ENCODE data around the gene JAK1. TPM values are rescaled to one million over a fixed set of nuclear protein-coding genes. Genes with fewer than 3 reads are reported as not detected.
A peak's percentile ranks its signal among the peaks of the same experiment; 100 is the strongest.

Gene JAK1
- total and polyA plus RNA-seq, 8 donors = 15.5 to 89.8 (median 50.7) TPM

DNA sequence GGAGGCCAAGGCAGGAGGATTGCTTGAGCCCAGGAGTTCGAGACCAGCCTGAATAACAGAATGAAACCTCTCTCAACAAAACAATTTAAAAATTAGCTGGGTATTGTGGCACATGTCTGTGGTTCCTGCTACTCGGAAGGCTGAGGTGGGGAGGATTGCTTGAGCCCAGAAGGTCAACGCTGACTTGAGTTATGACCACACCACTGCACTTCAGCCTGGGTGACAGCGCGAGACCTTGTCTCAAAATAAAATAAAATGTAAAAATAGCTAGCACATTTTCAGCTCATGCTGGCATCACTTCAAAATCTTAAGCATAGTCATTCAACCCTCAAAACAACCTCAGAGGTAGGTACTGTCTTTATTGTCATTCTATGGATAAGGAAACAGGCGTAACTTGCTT lies 6.4 kb downstream of the JAK1 start:
- Histone ChIP-seq H3K27me3 (no peaks in the 10 kb centered on the region), H3K9me3 (no peaks in the 10 kb centered on the region), H3K27ac (no peak overlapping the region), H3K36me3 (no peaks in the 10 kb centered on the region), H3K4me1 (peaks cover 14 to 47% (median 21%) of the 10 kb centered on the region in 3 donors), H3K4me3 (no peak overlapping the region)
- 90 to 94% methylated on average over 6 of the region's 6 CpGs for WGBS, 2 donors
- no peak for DNase-seq
- FAIRE-seq = no peak
- no peak for ATAC-seq
- intact Hi-C loops (cut with DNase I) = no loop called here
- TF ChIP-seq, protein P1, sequence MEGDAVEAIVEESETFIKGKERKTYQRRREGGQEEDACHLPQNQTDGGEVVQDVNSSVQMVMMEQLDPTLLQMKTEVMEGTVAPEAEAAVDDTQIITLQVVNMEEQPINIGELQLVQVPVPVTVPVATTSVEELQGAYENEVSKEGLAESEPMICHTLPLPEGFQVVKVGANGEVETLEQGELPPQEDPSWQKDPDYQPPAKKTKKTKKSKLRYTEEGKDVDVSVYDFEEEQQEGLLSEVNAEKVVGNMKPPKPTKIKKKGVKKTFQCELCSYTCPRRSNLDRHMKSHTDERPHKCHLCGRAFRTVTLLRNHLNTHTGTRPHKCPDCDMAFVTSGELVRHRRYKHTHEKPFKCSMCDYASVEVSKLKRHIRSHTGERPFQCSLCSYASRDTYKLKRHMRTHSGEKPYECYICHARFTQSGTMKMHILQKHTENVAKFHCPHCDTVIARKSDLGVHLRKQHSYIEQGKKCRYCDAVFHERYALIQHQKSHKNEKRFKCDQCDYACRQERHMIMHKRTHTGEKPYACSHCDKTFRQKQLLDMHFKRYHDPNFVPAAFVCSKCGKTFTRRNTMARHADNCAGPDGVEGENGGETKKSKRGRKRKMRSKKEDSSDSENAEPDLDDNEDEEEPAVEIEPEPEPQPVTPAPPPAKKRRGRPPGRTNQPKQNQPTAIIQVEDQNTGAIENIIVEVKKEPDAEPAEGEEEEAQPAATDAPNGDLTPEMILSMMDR (IDR thresholded peaks at IDR 0.05) = no peak

DNA sequence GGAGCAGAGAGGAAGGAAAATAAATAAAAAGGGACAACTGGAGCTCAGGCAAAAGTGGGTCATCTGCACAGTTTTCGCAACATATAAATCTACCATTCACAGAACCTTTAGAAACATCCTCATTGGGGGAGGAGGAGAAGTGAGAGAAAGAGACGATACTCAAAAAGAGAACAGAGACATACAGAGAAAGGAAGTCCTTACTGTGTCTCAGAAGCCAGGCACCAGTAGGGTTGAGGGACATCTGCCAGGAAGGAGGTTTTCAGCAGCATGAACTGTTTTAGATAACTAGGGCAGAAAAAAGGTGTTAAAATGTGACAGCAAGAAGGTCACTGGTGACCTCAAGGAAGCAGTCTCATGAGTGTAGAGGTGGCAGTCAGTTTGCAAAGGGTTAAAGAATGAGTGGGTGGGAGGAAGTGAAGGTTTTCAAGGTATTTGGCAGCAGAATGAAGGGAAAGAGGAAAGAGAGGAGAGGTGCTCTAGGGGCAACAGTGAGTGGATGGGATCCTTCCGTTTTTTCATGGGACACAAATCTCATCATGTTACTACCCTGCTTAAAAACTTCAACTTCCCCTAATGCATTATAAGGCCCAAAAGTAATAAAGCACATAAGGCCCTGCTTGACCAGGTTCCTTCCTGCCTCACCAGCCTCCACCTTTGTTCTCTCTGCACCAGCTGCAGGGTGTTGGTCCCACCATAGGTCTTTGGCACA lies 9.5 kb downstream of the JAK1 start:
- no peaks in the 10 kb centered on the region for H3K36me3 ChIP-seq
- 76 to 84% methylated on average over 3 of the region's 3 CpGs for WGBS, 2 donors
- no peaks in the 10 kb centered on the region for H3K27me3 ChIP-seq
- intact Hi-C loops (cut with DNase I) = no loop called here
- ATAC-seq (peak in 2 of 4 donors; percentile 6 to 47), DNase-seq (no peak), FAIRE-seq (no peak)
- H3K9me3 ChIP-seq = no peaks in the 10 kb centered on the region
- H3K4me1 ChIP-seq = peaks cover 9 to 57% (median 18%) of the 10 kb centered on the region in 3 donors
- H3K27ac ChIP-seq = no peak overlapping the region
- H3K4me3 ChIP-seq = no peak overlapping the region
- TF ChIP-seq, protein P1 (IDR thresholded peaks at IDR 0.05) = no peak

DNA sequence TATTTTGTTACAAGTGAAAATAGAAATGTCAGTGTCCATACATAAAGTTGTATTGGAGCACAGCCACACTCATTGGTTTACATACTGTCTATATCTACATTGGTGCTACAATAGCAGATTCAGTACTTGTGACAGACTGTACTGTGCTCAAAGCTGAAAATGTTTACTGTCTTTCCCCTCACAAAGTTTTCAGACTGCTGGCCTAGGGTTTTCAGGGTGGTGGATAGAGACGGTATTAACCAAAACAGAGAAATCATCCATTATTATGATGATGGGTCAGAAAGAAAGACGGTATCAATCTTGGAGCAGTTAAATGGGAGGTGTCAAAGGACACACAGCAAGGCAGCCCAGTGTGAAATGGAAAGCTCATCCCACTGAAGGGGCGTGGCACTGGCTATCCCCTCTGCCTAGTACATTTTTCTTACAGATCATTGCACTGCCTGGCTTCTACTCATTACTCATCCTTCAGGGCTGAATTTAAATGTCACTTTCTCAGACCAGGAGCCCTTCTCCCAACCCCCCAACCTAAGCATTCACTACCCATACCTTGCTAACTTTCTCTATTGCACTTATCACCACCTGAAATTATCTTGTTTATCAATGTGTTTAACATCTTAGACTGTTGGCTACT lies 10.2 kb downstream of the JAK1 start:
- H3K9me3 ChIP-seq = no peaks in the 10 kb centered on the region
- no peaks in the 10 kb centered on the region for H3K27me3 ChIP-seq
- H3K4me1 ChIP-seq = peaks cover 9 to 55% (median 21%) of the 10 kb centered on the region in 3 donors
- intact Hi-C loops (cut with DNase I) = no loop called here
- FAIRE-seq (no peak), ATAC-seq (peak in 1 of 4 donors; percentile 43), DNase-seq (no peak)
- WGBS, 2 donors = 68 to 81% methylated on average over 3 of the region's 3 CpGs
- H3K27ac ChIP-seq = no peak overlapping the region
- no peaks in the 10 kb centered on the region for H3K36me3 ChIP-seq
- TF ChIP-seq, protein P1 (IDR thresholded peaks at IDR 0.05) = no peak
- H3K4me3 ChIP-seq = no peak overlapping the region

DNA sequence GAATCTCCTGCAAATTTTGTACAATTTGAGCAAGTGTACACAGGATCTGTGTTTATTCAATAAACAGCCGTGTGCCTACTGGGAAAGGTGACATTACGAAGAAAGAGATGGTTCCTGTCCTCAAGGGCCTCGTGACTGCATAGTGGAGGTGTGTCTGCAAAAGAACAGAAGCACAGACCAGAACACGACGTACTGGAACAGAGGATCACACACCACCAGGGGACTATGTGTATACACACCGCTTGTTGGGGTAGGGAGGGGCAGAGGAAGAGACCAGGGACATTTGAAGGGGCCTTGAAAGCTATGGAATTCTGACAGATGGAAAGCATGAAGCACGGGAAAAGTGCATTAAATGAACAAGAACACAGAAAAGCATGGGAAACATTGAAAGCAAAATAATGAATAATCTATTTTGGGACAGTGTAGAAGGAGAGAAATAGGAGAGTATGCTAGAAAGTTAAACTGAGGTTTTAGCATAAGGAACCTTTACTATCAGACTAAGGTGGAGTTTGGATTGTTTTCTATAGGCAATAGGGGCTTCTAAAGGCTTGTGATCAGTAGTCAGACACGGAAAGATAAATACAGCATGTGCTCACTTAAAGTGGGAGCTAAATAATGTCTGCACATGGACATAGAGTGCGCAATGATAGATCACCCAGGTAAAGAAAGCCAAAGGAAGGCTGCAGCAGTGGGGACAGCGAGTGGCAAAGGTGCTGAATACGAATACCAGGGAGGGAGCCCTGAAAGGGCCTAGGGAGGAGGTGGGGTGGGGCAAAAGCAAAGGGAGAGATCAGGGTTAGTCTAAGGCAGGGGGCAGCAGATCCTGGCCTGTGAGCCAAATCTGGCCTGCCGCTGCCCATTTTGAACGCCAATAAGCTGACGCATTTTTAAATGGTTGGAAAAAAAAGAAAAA lies 11.0 kb downstream of the JAK1 start:
- intact Hi-C loops (cut with DNase I) = no loop called here
- ATAC-seq = peak; percentile 47 to 87 (median 66)
- Histone ChIP-seq H3K4me1 (peaks cover 17 to 63% (median 27%) of the 10 kb centered on the region in 3 donors), H3K36me3 (no peaks in the 10 kb centered on the region), H3K27ac (peak overlapping the region in 1 of 4 donors; percentile 36), H3K9me3 (no peaks in the 10 kb centered on the region), H3K4me3 (no peak overlapping the region), H3K27me3 (no peaks in the 10 kb centered on the region)
- DNase-seq = no peak
- FAIRE-seq = no peak
- WGBS, 2 donors = 51 to 53% methylated on average over 14 of the region's 14 CpGs
- TF ChIP-seq, protein P1 (IDR thresholded peaks at IDR 0.05) = no peak

Measured in pancreas (tissue), 10 donors.